ENCODE results near the gene ZC3H10. TPM values are rescaled to one million over a fixed set of nuclear protein-coding genes. Genes with fewer than 3 reads are reported as not detected.

The ZC3H10 gene
- total RNA-seq, 2 experiments from 2014 or later = 6.9 to 7.2 TPM

DNA sequence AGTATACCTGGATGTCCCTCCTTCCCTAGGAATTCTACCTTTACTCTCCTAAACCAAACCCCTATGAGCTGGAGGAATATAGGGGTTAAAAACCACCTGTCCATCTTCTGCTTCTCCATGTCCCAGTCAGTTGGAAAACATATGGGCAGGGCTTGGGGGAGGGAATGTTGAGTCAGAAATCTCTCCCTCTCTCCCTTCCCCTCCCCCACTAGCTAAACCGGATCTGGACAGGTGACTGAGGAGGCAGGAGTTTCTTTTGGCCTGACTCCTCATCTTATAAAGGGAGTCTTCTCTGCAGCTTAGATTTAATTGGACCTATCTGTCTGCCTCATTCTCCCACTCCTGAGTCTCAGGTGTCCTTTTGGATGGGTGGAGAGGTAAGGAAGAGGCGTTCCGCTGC, 32.0 kb upstream of the ZC3H10 start:
- no peak for DNase-seq
- no peaks in the 10 kb centered on the region for H3K9me3 Mint-ChIP-seq
- no peak overlapping the region for H3K27ac Mint-ChIP-seq
- no peak overlapping the region for H3K4me3 Mint-ChIP-seq
- H3K36me3 Mint-ChIP-seq = no peaks in the 10 kb centered on the region
- H3K27me3 Mint-ChIP-seq = peaks cover 9% of the 10 kb centered on the region
- H3K4me1 Mint-ChIP-seq = no peaks in the 10 kb centered on the region

- H3K4me3 Mint-ChIP-seq = no peak overlapping the region
- H3K36me3 Mint-ChIP-seq = no peaks in the 10 kb centered on the region
- no peak overlapping the region for H3K27ac Mint-ChIP-seq
- H3K9me3 Mint-ChIP-seq = no peaks in the 10 kb centered on the region
- no peaks in the 10 kb centered on the region for H3K4me1 Mint-ChIP-seq
- DNase-seq = no peak
- H3K27me3 Mint-ChIP-seq = peaks cover 4% of the 10 kb centered on the region
These were observed 31.5 kb upstream of the ZC3H10 start for GRCh38 chr12:56086608-56087007.

DNA sequence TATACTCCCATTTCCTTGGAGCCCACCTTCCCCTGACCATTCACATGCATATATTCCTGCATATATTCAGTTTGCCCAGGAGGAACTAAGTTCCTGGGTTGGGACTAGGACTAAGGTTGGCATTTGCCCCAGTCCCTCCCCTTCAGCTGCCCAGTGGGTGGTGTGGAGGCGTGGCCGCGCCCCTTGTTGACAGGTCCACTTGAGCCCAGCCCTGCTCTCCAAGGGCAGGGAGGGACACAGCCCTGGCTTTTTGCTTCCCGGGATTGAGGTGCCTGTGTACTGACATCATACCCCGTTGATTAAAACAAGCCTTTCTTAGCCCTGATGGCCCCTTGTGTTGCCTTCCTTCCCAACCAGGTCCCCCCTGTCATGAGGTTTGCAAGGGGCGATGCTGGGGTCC, 30.8 kb upstream of the ZC3H10 start:
- no peaks in the 10 kb centered on the region for H3K27me3 Mint-ChIP-seq
- DNase-seq = no peak
- H3K27ac Mint-ChIP-seq = no peak overlapping the region
- no peak overlapping the region for H3K4me3 Mint-ChIP-seq
- no peaks in the 10 kb centered on the region for H3K36me3 Mint-ChIP-seq
- H3K4me1 Mint-ChIP-seq = no peaks in the 10 kb centered on the region
- no peaks in the 10 kb centered on the region for H3K9me3 Mint-ChIP-seq

- Mint-ChIP-seq H3K9me3 (no peaks in the 10 kb centered on the region), H3K4me1 (peaks cover 12% of the 10 kb centered on the region), H3K36me3 (no peaks in the 10 kb centered on the region), H3K27me3 (no peaks in the 10 kb centered on the region), H3K27ac (no peak overlapping the region), H3K4me3 (no peak overlapping the region)
- no peak for DNase-seq
These were observed 20.3 kb upstream of the ZC3H10 start for GRCh38 chr12:56097738-56098137.

- no peak overlapping the region for H3K4me3 Mint-ChIP-seq
- H3K4me1 Mint-ChIP-seq = peaks cover 20% of the 10 kb centered on the region
- no peak overlapping the region for H3K27ac Mint-ChIP-seq
- H3K36me3 Mint-ChIP-seq = no peaks in the 10 kb centered on the region
- DNase-seq = no peak
- no peaks in the 10 kb centered on the region for H3K9me3 Mint-ChIP-seq
- no peaks in the 10 kb centered on the region for H3K27me3 Mint-ChIP-seq
These were observed 19.5 kb upstream of the ZC3H10 start for GRCh38 chr12:56098592-56098991.

DNA sequence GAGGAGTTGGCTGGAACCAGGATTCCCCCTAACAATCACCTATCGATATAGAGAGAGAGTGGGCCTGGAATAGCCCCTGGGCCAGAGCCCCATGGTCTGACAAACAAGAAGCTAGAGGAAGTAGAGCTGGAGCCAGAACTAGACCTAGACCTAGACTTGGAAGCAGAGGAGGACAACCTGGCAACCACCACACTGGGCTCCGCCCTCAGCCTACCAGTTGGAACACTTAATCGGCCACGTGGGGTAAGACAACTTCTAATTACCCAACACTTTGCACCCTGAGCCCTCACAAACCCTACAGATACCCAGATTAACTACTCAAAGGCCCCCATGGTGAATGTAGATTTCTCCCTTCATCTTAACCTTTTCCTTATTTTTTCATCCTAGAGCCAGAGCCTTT, 18.3 kb upstream of the ZC3H10 start:
- DNase-seq = no peak
- Mint-ChIP-seq H3K27me3 (peaks cover 7% of the 10 kb centered on the region), H3K4me3 (no peak overlapping the region), H3K4me1 (peaks cover 20% of the 10 kb centered on the region), H3K9me3 (no peaks in the 10 kb centered on the region), H3K27ac (peak overlapping the region; percentile 11), H3K36me3 (peaks cover 5% of the 10 kb centered on the region)

GRCh38 chr12:56101045-56101444, 17.0 kb upstream of the ZC3H10 start:
- Mint-ChIP-seq H3K27ac (no peak overlapping the region), H3K27me3 (peaks cover 7% of the 10 kb centered on the region), H3K4me1 (peaks cover 28% of the 10 kb centered on the region), H3K4me3 (no peak overlapping the region), H3K9me3 (no peaks in the 10 kb centered on the region), H3K36me3 (peaks cover 18% of the 10 kb centered on the region)
- no peak for DNase-seq

GRCh38 chr12:56102683-56103065, 15.4 kb upstream of the ZC3H10 start:
- peaks cover 41% of the 10 kb centered on the region for H3K4me1 Mint-ChIP-seq

GRCh38 chr12:56103066-56103711, 14.9 kb upstream of the ZC3H10 start:
- peak overlapping the region; percentile 97 for H3K27ac Mint-ChIP-seq
- DNase-seq = no peak
- peaks cover 41% of the 10 kb centered on the region for H3K4me1 Mint-ChIP-seq

More at GRCh38 chr12:56102683-56103065, 15.4 kb upstream of the ZC3H10 start:
- DNase-seq = no peak
- no peaks in the 10 kb centered on the region for H3K9me3 Mint-ChIP-seq
- peak overlapping the region; percentile 94 for H3K4me3 Mint-ChIP-seq
- peaks cover 7% of the 10 kb centered on the region for H3K27me3 Mint-ChIP-seq
- H3K27ac Mint-ChIP-seq = peak overlapping the region; percentile 97
- H3K36me3 Mint-ChIP-seq = peaks cover 30% of the 10 kb centered on the region

GRCh38 chr12:56103823-56104108, 14.3 kb upstream of the ZC3H10 start:
- Mint-ChIP-seq H3K27me3 (peaks cover 7% of the 10 kb centered on the region), H3K4me3 (peak overlapping the region; percentile 94), H3K4me1 (peaks cover 41% of the 10 kb centered on the region), H3K36me3 (peaks cover 35% of the 10 kb centered on the region), H3K9me3 (no peaks in the 10 kb centered on the region), H3K27ac (peak overlapping the region; percentile 97)
- no peak for DNase-seq

More at GRCh38 chr12:56103066-56103711, 14.9 kb upstream of the ZC3H10 start:
- Mint-ChIP-seq H3K9me3 (no peaks in the 10 kb centered on the region), H3K4me3 (peak overlapping the region; percentile 94), H3K36me3 (peaks cover 30% of the 10 kb centered on the region), H3K27me3 (peaks cover 7% of the 10 kb centered on the region)

GRCh38 chr12:56104109-56104814, 13.8 kb upstream of the ZC3H10 start, which contains the start of gene PA2G4:
PA2G4 (plus strand) TSS chr12:56104559; CDS start chr12:56104738, 179 bp downstream.
- H3K36me3 Mint-ChIP-seq = peaks cover 39% of the 10 kb centered on the region
- H3K9me3 Mint-ChIP-seq = no peaks in the 10 kb centered on the region
- H3K4me1 Mint-ChIP-seq = peaks cover 43% of the 10 kb centered on the region
- peak within 1 kb of the TSS; percentile 94 for H3K4me3 Mint-ChIP-seq
- H3K27ac Mint-ChIP-seq = peak within 1 kb of the TSS; percentile 97
- peaks cover 7% of the 10 kb centered on the region for H3K27me3 Mint-ChIP-seq
- DNase-seq = peak; percentile 99

DNA sequence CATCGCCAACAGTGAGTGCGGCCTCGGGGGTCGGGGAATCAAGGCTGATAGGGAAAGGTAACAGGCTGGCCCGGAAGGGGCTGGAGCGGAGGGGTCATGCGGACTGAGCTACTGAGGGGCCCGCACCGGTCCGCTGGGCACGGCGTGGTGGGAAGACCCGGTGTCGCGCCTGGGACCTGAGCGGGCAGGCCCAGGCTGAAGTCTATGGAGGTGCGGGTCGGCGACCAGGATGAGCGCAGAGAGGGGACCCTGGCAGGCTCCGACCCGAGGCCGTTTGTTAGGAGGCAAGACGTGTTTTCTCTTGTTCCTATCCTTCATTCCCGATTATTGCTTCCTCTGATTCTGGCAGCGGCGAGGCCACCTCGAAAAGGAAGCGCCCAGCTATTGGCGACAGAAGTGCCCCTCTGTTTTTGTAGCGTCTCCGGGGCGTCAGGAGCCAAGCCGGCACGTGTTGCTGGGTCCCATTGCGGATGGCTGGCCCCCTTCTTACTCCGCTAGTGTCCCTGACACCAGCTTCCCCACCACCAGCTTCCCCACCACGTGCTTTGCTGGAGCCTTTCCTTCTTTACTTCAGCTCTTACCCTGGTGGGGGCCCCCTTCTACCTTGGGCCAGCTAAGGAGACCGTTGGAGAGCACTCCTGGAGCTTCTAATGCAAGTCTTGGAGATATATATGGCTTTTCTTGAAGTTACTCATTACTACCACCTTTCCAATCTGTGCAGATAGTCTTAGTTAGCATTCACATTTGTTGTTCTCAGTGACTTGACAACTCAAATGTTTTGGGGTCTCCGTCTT, 13.1 kb upstream of the ZC3H10 start:
- Mint-ChIP-seq H3K4me3 (peak overlapping the region; percentile 94), H3K9me3 (no peaks in the 10 kb centered on the region), H3K27ac (peak overlapping the region; percentile 97), H3K27me3 (peaks cover 7% of the 10 kb centered on the region), H3K4me1 (peaks cover 43% of the 10 kb centered on the region), H3K36me3 (peaks cover 42% of the 10 kb centered on the region)
- DNase-seq = peak; percentile 38

DNA sequence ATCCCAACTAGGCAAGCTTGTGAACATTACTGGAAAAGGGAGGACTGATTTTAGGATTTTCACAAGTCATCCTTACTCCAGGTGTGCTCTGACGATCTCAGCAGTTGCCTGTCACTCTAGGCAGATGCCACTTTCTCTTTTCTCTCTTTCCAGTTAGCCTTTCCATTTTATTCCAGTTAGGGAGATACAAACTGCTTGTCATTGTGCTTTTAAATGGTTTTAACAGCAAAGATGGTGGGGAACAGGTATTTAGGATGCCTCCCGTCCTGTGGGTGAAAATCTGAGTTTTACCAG, 12.5 kb upstream of the ZC3H10 start:
- Mint-ChIP-seq H3K27me3 (peaks cover 7% of the 10 kb centered on the region), H3K4me3 (peak overlapping the region; percentile 94), H3K36me3 (peaks cover 48% of the 10 kb centered on the region), H3K9me3 (no peaks in the 10 kb centered on the region), H3K27ac (peak overlapping the region; percentile 97), H3K4me1 (peaks cover 43% of the 10 kb centered on the region)
- DNase-seq = no peak

- H3K36me3 Mint-ChIP-seq = peaks cover 57% of the 10 kb centered on the region
- peaks cover 35% of the 10 kb centered on the region for H3K4me1 Mint-ChIP-seq
- peak overlapping the region; percentile 71 for H3K4me3 Mint-ChIP-seq
- DNase-seq = no peak
- H3K27me3 Mint-ChIP-seq = peaks cover 7% of the 10 kb centered on the region
- peak overlapping the region; percentile 69 for H3K27ac Mint-ChIP-seq
- H3K9me3 Mint-ChIP-seq = no peaks in the 10 kb centered on the region
These were observed 10.8 kb upstream of the ZC3H10 start for GRCh38 chr12:56107242-56107641.

- peaks cover 67% of the 10 kb centered on the region for H3K36me3 Mint-ChIP-seq
- H3K9me3 Mint-ChIP-seq = no peaks in the 10 kb centered on the region
- DNase-seq = no peak
- H3K4me3 Mint-ChIP-seq = no peak overlapping the region
- peaks cover 27% of the 10 kb centered on the region for H3K4me1 Mint-ChIP-seq
- H3K27ac Mint-ChIP-seq = peak overlapping the region; percentile 31
- H3K27me3 Mint-ChIP-seq = no peaks in the 10 kb centered on the region
These were observed 7.5 kb upstream of the ZC3H10 start for GRCh38 chr12:56110571-56110970.
